ENCODE measurements around the gene OR51L1.
"Not testable (repeated sequence)": the region's sequence is repeated elsewhere in the genome, so short reads cannot be mapped to it uniquely, and the experiment has no call there.

OR51L1 gene, protein sequence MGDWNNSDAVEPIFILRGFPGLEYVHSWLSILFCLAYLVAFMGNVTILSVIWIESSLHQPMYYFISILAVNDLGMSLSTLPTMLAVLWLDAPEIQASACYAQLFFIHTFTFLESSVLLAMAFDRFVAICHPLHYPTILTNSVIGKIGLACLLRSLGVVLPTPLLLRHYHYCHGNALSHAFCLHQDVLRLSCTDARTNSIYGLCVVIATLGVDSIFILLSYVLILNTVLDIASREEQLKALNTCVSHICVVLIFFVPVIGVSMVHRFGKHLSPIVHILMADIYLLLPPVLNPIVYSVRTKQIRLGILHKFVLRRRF

DNA sequence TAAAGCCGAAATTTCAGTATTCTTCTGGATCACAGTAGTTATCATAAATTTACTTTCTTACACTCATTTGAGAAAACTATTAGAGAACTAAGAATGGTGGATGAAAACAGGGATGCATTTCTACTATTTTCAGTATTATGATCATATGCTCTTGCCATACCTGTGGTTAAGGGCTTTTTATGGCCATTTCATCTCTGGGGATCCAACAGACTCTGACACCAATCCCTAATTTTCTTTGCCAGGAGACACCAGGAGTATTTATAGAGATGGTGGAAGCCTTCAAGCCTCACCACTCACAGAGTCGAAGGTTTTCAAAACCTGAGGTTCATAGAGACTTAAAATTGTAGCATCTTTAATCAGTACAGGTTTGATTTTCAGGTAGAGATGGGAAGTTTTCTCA, at the start of gene OR51L1:
Gene OR51L1 (plus strand): TSS at position 301 of the 400 bp plus-strand sequence. CDS start 4,132 bp downstream, outside the sequence.
- DNase-seq (ENCODE audit: low spot score): no peak

DNA sequence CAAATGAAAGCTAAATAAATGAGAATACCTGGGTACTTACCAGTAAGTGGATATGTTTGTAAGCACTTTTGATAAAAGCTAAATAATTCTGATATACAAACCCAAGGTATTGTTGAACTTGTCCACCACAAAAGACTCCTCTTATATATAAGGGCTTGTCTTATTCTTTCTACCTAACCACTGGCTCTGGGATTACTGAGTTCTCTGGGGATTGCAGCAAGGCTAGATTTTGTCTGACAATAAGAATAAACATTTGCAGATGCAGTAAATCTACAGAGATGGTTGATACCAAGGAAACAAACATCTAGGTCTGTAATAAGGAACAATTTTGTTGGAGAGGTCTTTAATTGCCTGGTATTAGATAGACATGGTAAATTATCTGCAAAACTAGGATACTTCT, 47.1 kb upstream of the OR51L1 start, which contains the start of gene OR51A4:
Gene OR51A4 (minus strand): TSS at position 101 of the 400 bp plus-strand sequence. CDS start 505 bp downstream, outside the sequence.
- DNase-seq (ENCODE audit: low spot score): no peak

DNA sequence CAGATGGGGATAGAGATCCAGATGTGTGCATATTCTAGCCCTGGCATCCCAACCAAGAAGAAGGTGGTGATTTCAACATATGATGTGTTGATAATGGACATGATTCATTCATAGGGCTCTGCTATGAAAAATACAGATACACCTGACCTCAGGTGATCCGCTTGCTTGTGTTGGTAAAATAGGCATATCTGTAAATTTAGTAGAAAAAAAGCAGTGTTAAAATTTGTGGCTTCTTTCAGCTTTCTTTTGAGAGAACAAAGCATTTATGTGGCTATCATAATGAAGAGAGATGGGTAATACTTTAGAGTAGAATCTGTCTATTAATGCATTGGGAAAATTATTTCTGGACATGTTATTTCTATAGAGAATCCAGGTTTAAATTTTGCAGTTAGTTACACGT, 39.0 kb upstream of the OR51L1 start, which contains the start of gene OR51A2:
Gene OR51A2 (minus strand): TSS at position 101 of the 400 bp plus-strand sequence. CDS start 0 bp downstream, at position 101.
- DNase-seq (ENCODE audit: low spot score): not testable (repeated sequence)

DNA sequence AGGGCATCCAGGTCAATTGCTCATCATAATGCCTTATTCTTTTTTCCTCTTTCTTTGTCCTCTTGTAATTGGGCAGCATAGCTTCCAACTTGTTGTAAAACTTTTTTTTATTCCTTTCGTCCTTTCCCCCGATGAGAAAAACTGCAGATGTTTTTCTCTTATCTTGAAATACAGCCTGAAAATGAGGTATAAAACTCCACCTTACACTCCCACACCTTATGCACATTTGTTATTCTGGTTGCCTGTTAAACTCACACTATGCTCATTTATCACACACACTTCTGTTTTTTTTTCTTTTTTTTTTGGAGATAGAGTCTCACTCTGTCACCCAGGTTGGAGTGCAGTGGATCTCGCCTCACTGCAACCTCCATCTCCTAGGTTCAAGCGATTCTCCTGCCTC, 37.3 kb upstream of the OR51L1 start:
- DNase-seq (ENCODE audit: low spot score): no peak

DNA sequence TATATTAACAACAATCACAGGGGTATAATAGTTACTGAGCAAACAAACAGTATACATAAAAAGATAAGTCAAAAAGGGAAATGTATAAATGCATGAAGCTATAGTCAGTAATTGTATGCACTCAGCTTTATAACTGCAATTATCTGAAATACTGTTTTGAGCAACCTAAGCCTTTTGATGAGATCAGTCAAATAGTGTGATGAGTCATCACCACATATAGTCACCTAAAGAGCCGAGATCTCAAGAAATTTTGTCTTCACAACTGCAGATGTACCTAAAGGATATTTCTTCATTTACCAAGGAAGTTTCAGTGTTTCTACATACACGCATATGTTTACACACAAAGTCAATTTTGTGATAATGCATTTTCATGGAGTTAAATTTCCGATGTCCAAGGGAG, 33.8 kb upstream of the OR51L1 start:
- DNase-seq (ENCODE audit: low spot score): no peak

DNA sequence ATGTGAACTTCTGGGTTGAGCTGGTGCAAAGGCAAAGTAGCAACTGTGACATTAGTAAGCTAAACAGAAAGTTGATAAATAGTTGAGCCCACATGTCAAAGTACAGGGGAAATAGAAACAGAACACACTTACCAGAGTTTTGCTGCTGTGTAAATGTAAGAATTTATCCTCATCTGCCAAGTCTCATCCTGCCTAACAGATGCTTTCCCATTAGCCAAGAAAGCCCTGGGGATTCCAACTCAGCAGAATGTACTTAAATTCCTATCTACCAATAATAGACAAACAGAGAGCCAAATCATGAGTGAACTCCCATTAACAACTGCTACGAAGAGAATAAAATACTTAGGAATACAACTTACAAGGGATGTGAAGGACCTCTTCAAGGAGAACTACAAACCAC, 31.8 kb upstream of the OR51L1 start:
- DNase-seq (ENCODE audit: low spot score): no peak

DNA sequence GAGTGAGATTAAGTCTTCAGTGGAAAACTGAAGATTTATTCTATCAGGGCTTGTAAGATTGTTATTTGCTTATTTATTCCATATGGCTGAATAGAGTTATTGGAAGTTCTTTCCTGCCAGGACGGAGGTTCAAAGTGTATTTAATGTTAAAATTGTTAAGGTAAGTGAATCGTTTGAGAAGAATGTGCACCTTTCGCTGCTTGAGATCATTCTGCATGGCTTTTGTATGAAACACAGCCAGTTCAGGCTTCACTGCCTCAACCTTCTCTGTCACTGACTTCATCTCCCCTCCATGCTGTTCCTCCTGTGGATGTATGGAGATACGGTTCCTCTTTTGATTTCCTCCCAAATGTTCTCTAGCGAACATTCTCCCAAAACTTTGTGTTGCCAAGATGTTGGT, 19.2 kb upstream of the OR51L1 start:
- no peak for DNase-seq (ENCODE audit: low spot score)

DNA sequence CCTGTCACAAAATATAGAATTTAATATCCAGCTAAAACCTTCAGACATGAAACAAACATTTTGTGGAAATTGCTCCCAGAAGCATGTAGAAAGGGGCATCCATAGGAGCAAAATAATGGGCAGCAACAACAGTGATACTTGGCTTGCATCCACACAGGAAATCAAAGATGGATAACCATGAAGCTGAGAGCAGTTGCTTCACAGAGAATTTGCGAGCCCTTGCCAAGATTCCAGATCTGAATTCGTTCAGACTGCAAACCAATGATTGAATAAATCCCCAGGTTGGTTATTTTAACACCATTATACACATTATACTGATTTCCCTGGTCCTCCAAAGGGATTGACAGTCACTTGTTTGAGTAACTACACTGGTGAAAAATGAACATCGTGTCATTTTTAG, 15.6 kb upstream of the OR51L1 start:
- no peak for DNase-seq (ENCODE audit: low spot score)

DNA sequence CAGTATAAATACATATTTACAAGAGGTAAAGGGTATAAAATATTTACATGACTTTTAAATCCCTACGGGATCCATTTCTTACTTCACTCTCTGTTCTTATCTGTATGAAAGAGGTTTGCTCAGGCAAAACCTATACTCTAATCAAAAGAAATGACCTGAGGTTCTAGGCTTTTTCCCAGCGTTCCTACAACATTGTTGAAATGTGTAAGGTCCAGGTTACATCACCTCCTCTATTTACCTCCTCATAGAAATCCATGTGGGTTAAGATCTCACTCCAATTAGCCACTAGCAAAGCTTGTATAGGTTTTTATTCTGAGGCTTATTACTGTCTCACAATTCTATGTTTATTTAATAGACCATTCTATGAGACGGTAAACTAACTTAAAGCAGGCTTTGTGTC, 12.0 kb upstream of the OR51L1 start:
- DNase-seq (ENCODE audit: low spot score): no peak

DNA sequence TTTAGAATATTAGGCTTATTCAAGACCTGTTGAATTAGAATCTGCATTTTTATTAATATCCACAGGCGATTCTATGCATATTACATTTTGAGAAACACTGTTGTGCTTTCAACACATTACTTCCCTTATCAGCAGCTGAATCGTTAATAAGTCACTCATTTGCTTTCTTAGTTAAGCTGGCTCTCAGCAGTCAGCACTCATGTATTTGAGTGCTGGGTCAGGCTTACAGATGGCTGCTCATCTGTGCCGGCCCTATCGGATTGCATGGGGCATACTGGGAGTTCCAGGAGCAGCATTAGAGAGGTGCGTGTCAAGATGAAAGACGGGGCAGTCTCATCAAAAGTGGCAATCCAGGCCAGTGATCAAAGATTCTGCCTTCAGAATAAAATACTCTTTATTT, 10.8 kb upstream of the OR51L1 start:
- no peak for DNase-seq (ENCODE audit: low spot score)

DNA sequence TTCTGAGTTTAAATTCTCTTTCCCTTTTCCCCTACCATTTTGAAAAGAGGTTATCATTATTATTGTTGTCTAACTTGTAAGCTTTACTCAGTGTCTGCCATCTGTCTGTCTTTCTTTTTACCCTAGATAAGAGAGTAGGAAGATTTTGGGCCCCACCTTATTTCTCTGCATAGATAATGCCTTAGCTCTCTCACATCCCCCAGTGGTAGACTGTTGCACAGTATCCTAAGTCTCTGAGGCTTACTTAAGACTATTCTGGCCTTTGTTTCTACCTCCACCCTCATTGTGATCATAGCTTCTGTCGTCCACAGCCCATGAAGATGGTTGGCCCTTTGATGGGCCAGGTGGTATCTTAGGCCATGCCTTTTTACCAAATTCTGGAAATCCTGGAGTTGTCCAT, 3.6 kb upstream of the OR51L1 start:
- no peak for DNase-seq (ENCODE audit: low spot score)

DNA sequence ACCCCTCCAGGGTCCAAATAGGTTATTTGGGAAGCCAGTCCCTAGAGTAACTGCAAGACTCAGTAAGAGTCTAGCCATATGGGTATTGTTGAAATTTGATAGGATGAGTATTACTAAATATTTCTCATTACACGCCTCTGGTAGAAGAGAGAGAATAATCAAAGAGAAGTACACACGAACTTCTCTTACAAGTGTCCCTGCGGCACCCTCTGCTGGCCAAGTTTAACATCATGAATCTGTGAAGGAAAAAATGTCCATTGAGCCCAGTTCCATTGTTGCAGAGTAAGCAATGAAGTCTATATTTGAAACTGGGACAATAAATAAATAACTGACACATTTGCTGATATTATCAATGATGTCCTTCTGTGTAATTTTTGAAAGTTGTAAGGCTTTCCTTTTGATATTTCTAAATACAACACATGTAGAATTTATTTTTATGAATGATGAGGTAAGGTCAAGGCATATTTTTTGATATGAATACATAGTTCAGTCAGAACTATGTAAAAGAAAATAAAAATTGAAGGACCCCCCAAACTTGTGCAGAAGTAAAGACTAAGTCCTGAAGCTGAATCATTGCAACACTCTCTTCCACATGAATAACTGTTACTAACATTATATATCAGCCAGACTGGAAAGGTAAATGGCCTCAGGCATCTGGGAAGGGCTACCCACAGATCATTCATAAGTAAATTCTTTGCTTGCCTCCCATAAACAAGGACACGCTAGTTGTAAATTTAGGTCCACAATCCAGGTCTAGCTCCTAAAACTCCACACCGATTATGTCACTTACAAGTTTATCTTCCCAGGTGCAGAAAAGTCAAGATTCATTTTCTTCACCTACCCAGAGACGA, 10.0 kb downstream of the OR51L1 start:
- DNase-seq (ENCODE audit: low spot score): no peak

DNA sequence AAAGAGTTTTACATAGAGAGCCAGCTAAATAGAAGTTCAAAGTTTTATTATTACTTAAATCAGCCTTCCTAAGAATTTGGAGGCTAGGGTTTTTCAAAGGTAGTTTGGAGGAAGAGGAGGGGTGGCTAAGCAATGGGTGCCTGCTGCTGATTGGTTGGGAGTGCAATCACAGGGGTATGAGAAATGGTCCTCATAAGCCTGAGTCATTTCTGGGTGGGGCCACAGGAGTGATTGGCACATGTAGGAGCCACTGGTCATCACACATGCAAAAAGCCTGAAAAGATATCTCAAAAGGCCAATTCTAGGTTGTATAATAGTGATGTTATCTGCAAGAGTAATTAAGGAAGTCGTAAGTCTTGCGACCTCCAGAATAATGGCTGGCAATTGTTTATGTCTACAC, 12.9 kb downstream of the OR51L1 start:
- no peak for DNase-seq (ENCODE audit: low spot score)

DNA sequence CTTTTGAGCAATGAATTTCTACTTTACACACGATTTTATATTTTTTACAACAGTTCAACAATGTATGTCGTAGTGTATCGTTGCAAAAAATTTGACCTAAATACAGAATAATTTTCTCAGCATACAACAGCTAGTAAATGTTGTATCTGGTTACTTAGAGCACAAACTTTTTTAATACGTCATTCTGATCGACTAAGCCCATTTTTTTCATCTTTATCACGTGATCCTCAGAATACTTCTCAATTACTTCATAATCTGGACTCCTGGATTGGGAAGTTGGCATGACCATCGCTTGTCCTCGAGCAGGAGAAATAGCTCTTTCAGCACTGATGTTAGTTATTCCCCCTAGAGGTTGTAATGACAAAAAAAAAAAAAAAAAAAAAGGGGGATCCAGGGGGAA, 16.6 kb downstream of the OR51L1 start:
- no peak for DNase-seq (ENCODE audit: low spot score)

DNA sequence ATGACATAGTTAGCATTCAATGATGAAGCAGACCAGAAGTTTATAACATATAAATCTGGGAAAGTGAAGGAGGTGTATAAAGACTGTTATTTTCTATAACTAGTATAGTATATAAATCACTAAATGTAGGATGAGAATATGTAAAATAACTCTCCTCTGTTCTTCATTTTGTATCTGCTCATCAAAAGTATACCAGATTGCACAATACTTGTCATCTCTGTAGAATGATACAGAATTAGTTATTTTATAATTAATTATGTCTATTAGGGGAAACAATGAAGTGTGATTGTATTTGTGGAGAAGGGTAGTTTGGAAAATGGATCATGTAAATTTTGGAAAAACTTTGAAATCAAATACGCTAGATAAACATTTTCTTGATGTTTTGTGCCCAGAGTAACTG, 18.4 kb downstream of the OR51L1 start:
- DNase-seq (ENCODE audit: low spot score): no peak

DNA sequence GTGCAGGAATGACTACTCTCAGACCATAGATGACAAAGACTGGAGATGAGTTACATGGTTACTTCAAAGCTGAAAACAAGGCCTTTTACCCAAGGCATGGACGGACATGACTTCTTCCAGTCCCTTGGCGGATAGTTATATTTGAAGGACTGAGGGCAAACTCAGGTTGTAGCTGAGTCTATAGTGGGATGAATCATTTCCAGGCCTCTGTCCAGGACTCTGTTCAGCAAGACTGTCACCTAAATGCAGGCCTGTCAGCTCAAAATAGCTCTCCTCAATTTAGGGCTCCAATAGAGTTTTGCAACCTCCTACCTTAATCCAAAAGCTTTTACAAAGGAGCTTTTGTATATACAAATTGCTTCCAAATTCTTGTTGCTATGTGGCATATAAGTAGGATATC, 27.3 kb downstream of the OR51L1 start:
- no peak for DNase-seq (ENCODE audit: low spot score)

DNA sequence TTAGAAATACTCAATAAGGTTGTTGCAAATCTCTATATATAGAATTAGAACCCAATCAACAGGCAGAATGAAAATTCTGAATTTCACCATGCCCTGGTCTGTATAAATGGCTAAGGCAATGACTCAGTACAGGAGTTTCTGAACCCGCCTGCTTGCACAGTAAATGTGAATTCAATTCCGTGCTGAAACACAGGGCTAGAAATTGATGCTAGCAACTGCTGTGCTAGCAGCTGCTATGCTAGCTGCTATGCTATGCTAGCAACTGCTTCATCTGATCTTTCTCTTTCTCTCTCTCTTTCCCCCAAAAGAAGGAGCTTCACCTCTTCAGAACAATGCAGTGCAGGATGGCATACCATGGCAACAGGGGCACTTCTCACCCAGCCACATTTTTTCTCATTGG, 42.0 kb downstream of the OR51L1 start:
- no peak for DNase-seq (ENCODE audit: low spot score)

DNA sequence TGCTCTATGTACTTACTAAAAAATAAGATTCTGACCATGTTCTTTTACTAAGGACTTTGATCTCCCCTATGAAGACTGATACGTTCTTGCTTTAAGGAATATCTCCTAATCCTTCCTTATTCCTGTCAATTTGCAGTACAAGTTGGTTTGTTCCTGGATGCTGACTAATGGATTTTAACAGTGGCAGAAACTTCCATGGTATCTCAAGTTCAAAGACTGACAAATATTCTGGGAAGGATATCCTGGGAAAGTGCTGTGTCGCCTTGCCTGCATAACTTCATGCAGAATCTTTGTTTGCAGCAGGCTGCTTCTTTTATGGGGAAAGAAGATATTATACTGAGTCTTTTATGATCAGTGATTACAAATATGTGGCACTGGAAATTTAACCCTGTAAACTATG, 43.3 kb downstream of the OR51L1 start:
- no peak for DNase-seq (ENCODE audit: low spot score)

DNA sequence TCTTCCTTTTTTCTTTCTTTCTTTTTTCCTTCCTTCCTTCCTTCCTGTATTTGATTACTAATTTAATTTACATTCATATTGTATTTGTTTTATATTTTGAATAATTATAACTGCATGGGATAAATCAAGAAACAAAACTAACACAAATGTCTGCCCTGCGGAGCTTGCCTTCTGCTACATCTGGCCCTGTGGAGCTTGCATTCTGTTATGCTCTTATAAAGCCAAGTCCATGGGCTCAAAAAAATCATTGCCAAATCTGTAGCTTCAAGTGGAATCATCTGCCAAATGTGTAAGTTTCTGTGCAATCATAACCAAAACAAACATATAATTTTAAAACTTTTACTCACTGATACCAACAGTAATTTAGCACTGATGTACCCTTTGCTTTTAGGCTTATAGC, 43.7 kb downstream of the OR51L1 start:
- no peak for DNase-seq (ENCODE audit: low spot score)

DNA sequence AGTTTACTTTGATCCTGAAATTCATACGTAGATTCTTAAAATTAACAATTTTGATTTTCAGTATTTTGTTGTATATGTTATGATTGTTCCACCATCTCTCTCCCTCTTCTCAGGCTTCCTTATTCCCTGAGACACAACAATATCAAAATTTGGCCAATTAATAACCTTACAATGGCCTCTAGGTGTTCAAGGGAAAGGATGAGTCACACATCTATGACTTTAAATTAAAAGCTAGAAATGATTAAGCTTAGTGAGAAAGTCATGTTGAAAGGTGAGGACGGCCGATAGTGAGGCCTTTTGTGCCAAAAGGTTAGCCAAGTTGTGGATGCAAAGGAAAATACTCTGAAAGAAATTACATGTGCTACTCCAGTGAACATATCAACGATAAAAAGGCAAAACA, 46.2 kb downstream of the OR51L1 start:
- no peak for DNase-seq (ENCODE audit: low spot score)

DNA sequence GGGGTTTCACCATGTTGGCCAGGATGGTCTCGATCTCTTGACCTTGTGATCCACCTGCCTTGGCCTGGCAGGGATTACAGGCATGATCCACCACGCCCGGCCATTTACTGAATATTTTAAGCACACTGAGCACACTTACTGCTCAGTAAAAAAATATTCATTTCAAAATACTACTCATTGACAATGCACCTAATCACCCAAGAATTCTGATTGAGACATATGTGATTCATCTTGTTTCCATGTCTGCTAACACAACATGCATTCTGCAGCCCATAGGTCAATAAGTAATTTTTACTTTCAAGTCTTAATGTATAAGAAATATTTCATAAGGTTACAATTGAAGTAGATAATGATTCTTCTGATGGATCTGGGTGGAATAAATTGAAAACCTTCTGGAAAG, 47.4 kb downstream of the OR51L1 start:
- DNase-seq (ENCODE audit: low spot score): no peak

DNA sequence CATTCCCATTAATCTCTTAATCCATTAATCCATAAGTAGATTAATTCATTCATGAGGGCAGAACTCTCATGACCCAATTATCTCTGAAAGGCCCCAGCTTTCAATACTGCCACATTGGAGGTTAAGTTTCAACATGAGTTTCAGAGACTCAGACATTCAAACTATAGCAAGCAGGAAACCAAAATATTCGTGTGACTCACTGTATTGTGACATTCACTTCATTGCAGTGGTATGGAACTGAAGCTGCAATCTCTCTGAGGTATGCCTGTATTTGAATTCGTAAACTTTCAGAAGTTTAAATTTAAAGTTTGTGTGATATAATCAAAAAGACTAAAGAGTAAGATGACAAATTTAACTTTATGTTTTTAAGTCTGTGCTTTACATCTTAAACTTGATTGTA, 48.7 kb downstream of the OR51L1 start:
- no peak for DNase-seq (ENCODE audit: low spot score)

DNA sequence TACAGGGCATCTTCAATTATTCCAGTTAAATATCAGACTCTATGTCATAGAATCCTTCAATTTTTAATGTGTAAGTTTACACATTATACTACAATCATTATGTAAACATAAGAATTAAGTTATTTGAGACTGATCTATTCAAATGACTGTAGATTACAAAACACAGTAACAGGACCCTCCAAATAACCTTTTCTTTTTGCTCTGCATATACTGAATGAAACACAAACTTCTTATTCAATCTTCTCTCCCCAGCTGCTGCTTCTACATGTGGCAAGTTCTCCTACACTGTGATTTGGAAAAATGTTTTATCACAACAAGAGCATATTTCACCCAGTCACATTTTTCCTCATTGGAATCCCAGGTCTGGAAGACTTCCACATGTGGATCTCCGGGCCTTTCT, 51.6 kb downstream of the OR51L1 start, which contains the start of gene OR52J3:
Gene OR52J3 (plus strand): TSS at position 301 of the 400 bp plus-strand sequence. CDS start 0 bp downstream, at position 301.
- DNase-seq (ENCODE audit: low spot score): no peak
